Trophoblast cell (in vitro differentiated cells and primary cell): ENCODE measurements around the gene CREB5.

Experiments used
- DNase-seq, 2 donors: peaks; one replicate each; pipeline ENCODE4 v3.0.0-alpha.2; 2016
- H2AFZ ChIP-seq: 2 replicates; pipeline ENCODE4 v1.6.1; 2013; ENCODE audit warnings: low read length, moderate library complexity, mild to moderate bottlenecking; ENCODE audit not compliant: insufficient read depth, poor library complexity
- H2AK5ac ChIP-seq: 2 replicates; pipeline ENCODE4 v1.6.1; 2013; ENCODE audit warnings: mild to moderate bottlenecking, low read length
- H2BK120ac ChIP-seq: 2 replicates; pipeline ENCODE4 v1.6.1; 2013; ENCODE audit warnings: low read length, mild to moderate bottlenecking, moderate library complexity; ENCODE audit not compliant: insufficient read depth, poor library complexity
- H2BK12ac ChIP-seq: 2 replicates; pipeline ENCODE4 v1.6.1; 2013; ENCODE audit warnings: mild to moderate bottlenecking, low read length, moderate library complexity
- H2BK5ac ChIP-seq: 2 replicates; pipeline ENCODE4 v1.6.1; 2013; ENCODE audit warnings: low read length, low read depth, moderate library complexity, mild to moderate bottlenecking; ENCODE audit not compliant: poor library complexity
- H3K14ac ChIP-seq: 2 replicates; pipeline ENCODE4 v1.6.1; 2013; ENCODE audit warnings: mild to moderate bottlenecking, low read length
- H3K18ac ChIP-seq: 2 replicates; pipeline ENCODE4 v1.6.1; 2013; ENCODE audit warnings: mild to moderate bottlenecking, low read length
- H3K23ac ChIP-seq: 2 replicates; pipeline ENCODE4 v1.6.1; 2013; ENCODE audit warnings: low read length
- H3K27ac ChIP-seq: 2 replicates; pipeline ENCODE4 v1.5.1; 2013; ENCODE audit warnings: low read depth, mild to moderate bottlenecking, inconsistent platforms, low read length, moderate library complexity
- H3K27me3 ChIP-seq: 2 replicates; pipeline ENCODE4 v1.6.1; 2013; ENCODE audit warnings: inconsistent platforms, mild to moderate bottlenecking, low read length, moderate library complexity; ENCODE audit not compliant: insufficient read depth
- H3K36me3 ChIP-seq, 2 experiments: 1 replicate in 1 of 2; 2 replicates in 1 of 2; pipeline ENCODE4 v1.6.1; 2013; ENCODE audit warnings: low read length in 2 of 2, mild to moderate bottlenecking in 2 of 2, moderate library complexity in 1 of 2; ENCODE audit not compliant: insufficient read depth in 2 of 2, control insufficient read depth in 1 of 2
- H3K4ac ChIP-seq: 2 replicates; pipeline ENCODE4 v1.6.1; 2013; ENCODE audit warnings: low read depth, mild to moderate bottlenecking, low read length, moderate library complexity
- H3K4me1 ChIP-seq, 2 experiments: 1 replicate in 1 of 2; 2 replicates in 1 of 2; pipeline ENCODE4 v1.6.1; 2013; ENCODE audit warnings: low read length in 2 of 2, mild to moderate bottlenecking in 2 of 2, moderate library complexity in 1 of 2; ENCODE audit not compliant: insufficient read depth in 2 of 2, control insufficient read depth in 1 of 2
- H3K4me2 ChIP-seq: 2 replicates; pipeline ENCODE4 v1.6.1; 2013; ENCODE audit warnings: inconsistent platforms, mild to moderate bottlenecking, low read length, moderate library complexity
- H3K4me3 ChIP-seq: 2 replicates; pipeline ENCODE4 v1.5.1; 2013; ENCODE audit warnings: mild to moderate bottlenecking, low read depth, low read length, inconsistent platforms
- H3K79me1 ChIP-seq: one replicate; pipeline ENCODE4 v1.6.1; 2013; ENCODE audit warnings: low read length
- H3K79me2 ChIP-seq: 2 replicates; pipeline ENCODE4 v1.6.1; 2013; ENCODE audit warnings: low read length, mild to moderate bottlenecking; ENCODE audit not compliant: control insufficient read depth, insufficient read depth, poor library complexity
- H3K9ac ChIP-seq: 2 replicates; pipeline ENCODE4 v1.6.1; 2013; ENCODE audit warnings: mild to moderate bottlenecking, low read length
- H3K9me3 ChIP-seq: 2 replicates; pipeline ENCODE4 v1.6.1; 2013; ENCODE audit warnings: low read depth, mild to moderate bottlenecking, control low read depth, inconsistent platforms, low read length; ENCODE audit not compliant: insufficient read depth
- H4K12ac ChIP-seq: 2 replicates; pipeline ENCODE4 v1.6.1; 2013; ENCODE audit warnings: low read depth, mild to moderate bottlenecking, low read length, moderate library complexity
- H4K8ac ChIP-seq: 2 replicates; pipeline ENCODE4 v1.6.1; 2013; ENCODE audit warnings: low read depth, mild to moderate bottlenecking, low read length, moderate library complexity
- H4K91ac ChIP-seq: one replicate; pipeline ENCODE4 v1.6.1; 2013; ENCODE audit warnings: low read depth, mild to moderate bottlenecking, low read length, moderate library complexity
- WGBS: extraction: QIAGEN DNeasy Blood & Tissue Kit; methylation state at CpG from one replicate; pipeline ENCODE4 v1.1.7; 2013; ENCODE audit warnings: missing lambda C conversion rate; ENCODE audit not compliant: insufficient read length, insufficient coverage; ENCODE audit errors: extremely low coverage; 5-methylcytosine and 5-hydroxymethylcytosine counted together

Gene CREB5

DNA sequence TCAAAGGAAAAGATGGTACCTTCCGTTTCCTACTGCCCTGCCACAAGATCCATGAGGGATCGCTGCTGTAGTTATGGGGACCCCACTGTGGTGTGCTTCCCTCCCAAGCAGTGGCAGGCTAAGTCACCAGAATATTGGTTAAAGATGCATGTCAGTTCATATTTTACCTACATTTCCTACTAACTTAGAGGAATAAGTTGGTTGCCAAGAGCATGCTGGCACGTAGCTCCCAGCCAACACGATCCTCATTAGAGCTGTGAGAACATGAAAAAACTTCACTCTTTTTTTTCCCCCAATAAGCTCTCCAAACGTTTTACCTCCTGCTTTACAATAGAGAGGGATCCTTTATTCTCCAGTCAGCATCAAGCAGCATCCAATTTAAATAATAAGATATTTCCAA lies 342.1 kb downstream of the CREB5 start:
- no peaks in the 10 kb centered on the region for H3K36me3 ChIP-seq
- no peak overlapping the region for H3K4me2 ChIP-seq
- H4K8ac ChIP-seq, result no peak overlapping the region
- H2BK5ac ChIP-seq, result no peak overlapping the region
- no peak overlapping the region for H3K4ac ChIP-seq
- H2AFZ ChIP-seq, result no peak overlapping the region
- DNase-seq, result no peak
- H3K23ac ChIP-seq, result no peak overlapping the region
- no peak overlapping the region for H4K91ac ChIP-seq
- H3K18ac ChIP-seq, result no peak overlapping the region
- no peak overlapping the region for H3K14ac ChIP-seq
- H4K12ac ChIP-seq, result no peak overlapping the region
- no peaks in the 10 kb centered on the region for H3K27me3 ChIP-seq
- H3K9ac ChIP-seq, result no peak overlapping the region
- H3K79me1 ChIP-seq, result no peaks in the 10 kb centered on the region
- H3K27ac ChIP-seq, result no peak overlapping the region
- H2BK120ac ChIP-seq, result no peak overlapping the region
- peaks cover 3% of the 10 kb centered on the region in 2 experiments for H3K4me1 ChIP-seq
- H3K9me3 ChIP-seq, result no peaks in the 10 kb centered on the region
- no peak overlapping the region for H2AK5ac ChIP-seq
- no peak overlapping the region for H3K4me3 ChIP-seq
- no CpG with 5 or more reads among the region's 5 CpGs for WGBS
- no peaks in the 10 kb centered on the region for H3K79me2 ChIP-seq
- no peak overlapping the region for H2BK12ac ChIP-seq

DNA sequence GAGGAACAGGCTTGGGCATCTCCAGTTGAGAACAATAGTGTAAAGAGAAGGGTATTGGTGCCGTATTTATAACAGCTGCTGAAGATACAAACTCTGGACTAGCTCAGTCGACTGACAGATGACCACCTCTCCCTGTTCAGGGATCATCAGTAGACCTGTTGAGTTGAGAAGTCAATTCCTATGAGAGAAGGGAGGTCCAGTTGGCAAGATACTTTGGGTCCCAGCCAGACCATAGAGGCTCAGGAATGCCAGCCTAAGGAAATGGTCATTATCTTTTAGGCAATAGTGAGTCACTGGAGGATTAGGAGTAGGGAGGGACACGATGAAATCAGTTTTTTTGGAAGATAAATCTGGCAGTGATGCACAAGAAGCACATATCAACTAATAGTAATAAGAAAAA lies 342.9 kb downstream of the CREB5 start:
- Histone ChIP-seq H3K18ac (no peak overlapping the region), H2AK5ac (no peak overlapping the region), H4K12ac (no peak overlapping the region), H3K36me3 (no peaks in the 10 kb centered on the region), H4K8ac (no peak overlapping the region), H3K14ac (no peak overlapping the region), H3K9me3 (no peaks in the 10 kb centered on the region), H2AFZ (no peak overlapping the region), H3K79me1 (no peaks in the 10 kb centered on the region), H3K4me3 (no peak overlapping the region), H3K27me3 (no peaks in the 10 kb centered on the region), H4K91ac (no peak overlapping the region), H3K79me2 (no peaks in the 10 kb centered on the region), H3K27ac (no peak overlapping the region), H3K23ac (no peak overlapping the region), H3K4me2 (no peak overlapping the region), H3K4ac (no peak overlapping the region), H3K4me1 (peaks cover 3 to 5% of the 10 kb centered on the region in 2 experiments), H2BK12ac (no peak overlapping the region), H3K9ac (no peak overlapping the region), H2BK5ac (no peak overlapping the region), H2BK120ac (no peak overlapping the region)
- DNase-seq, result peak in 1 of 2 donors; percentile 25
- no CpG with 5 or more reads among the region's 3 CpGs for WGBS

DNA sequence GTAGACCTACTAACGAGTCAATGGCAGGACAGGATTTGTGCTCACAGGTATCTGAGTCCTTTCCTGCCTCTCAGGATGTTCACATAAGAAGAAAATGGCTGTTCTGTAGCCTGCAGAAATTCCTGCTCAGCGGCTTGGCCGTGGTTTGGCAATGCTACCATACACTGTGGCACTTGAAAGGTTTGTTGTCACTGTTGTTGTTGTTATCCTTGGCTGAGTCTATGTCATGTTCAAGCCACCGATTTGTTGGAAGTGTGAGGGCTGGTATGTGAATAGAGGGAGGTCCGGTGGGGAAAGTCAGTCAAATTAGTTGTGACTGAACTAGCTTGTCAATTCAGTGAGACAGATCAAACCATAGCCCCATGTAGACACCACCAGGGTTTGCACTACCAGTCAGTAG lies 345.9 kb downstream of the CREB5 start:
- no peaks in the 10 kb centered on the region for H3K79me2 ChIP-seq
- no peak overlapping the region for H3K4me3 ChIP-seq
- no peak overlapping the region for H2AK5ac ChIP-seq
- WGBS, result no CpG with 5 or more reads among the region's 5 CpGs
- H3K79me1 ChIP-seq, result no peaks in the 10 kb centered on the region
- no peak overlapping the region for H3K4ac ChIP-seq
- H4K8ac ChIP-seq, result no peak overlapping the region
- no peak overlapping the region for H3K18ac ChIP-seq
- peaks cover 0 to 2% of the 10 kb centered on the region in 2 experiments for H3K4me1 ChIP-seq
- no peaks in the 10 kb centered on the region for H3K36me3 ChIP-seq
- no peak overlapping the region for H3K27ac ChIP-seq
- no peak overlapping the region for H3K9ac ChIP-seq
- no peak overlapping the region for H2AFZ ChIP-seq
- no peaks in the 10 kb centered on the region for H3K9me3 ChIP-seq
- H2BK5ac ChIP-seq, result no peak overlapping the region
- peak overlapping the region; percentile 51 for H3K23ac ChIP-seq
- no peak overlapping the region for H2BK12ac ChIP-seq
- H4K91ac ChIP-seq, result no peak overlapping the region
- DNase-seq, result no peak
- no peak overlapping the region for H2BK120ac ChIP-seq
- H3K4me2 ChIP-seq, result no peak overlapping the region
- H4K12ac ChIP-seq, result no peak overlapping the region
- H3K14ac ChIP-seq, result no peak overlapping the region
- H3K27me3 ChIP-seq, result no peaks in the 10 kb centered on the region

DNA sequence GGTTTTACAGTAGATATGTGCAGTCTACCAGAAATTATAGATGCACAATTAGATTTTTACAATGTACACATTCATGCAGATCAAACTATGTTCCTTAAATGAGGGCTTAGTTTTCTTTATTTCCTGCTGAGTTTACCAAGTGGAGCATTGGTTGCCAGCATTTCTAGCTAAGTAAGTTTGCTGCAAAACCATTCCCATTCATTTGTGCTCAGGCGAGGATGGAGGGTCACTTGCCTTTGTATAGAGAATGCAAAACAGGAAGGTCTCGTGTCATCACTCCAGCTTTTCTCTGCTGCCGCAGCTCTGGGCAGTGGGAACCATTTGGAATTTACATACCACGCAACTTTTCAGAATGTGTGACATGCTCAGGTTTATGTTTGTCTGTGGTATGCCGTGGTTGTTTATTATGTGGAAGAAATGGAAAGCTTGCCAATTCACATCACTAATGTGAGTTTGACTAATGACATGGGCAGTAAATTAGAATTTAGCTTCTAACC lies 347.2 kb downstream of the CREB5 start:
- no peaks in the 10 kb centered on the region for H3K79me2 ChIP-seq
- H3K27ac ChIP-seq, result no peak overlapping the region
- no peak overlapping the region for H2AK5ac ChIP-seq
- H3K18ac ChIP-seq, result no peak overlapping the region
- H3K4ac ChIP-seq, result no peak overlapping the region
- peak; percentile 24 to 57 for DNase-seq
- H4K91ac ChIP-seq, result no peak overlapping the region
- no peak overlapping the region for H3K4me2 ChIP-seq
- H4K8ac ChIP-seq, result no peak overlapping the region
- H3K9me3 ChIP-seq, result no peaks in the 10 kb centered on the region
- H3K4me3 ChIP-seq, result no peak overlapping the region
- H3K9ac ChIP-seq, result no peak overlapping the region
- H3K36me3 ChIP-seq, result no peaks in the 10 kb centered on the region
- H2BK12ac ChIP-seq, result no peak overlapping the region
- H3K27me3 ChIP-seq, result no peaks in the 10 kb centered on the region
- no peak overlapping the region for H3K23ac ChIP-seq
- H3K79me1 ChIP-seq, result no peaks in the 10 kb centered on the region
- H3K14ac ChIP-seq, result no peak overlapping the region
- H2BK5ac ChIP-seq, result no peak overlapping the region
- WGBS, result no CpG with 5 or more reads among the region's 5 CpGs
- H4K12ac ChIP-seq, result no peak overlapping the region
- H2AFZ ChIP-seq, result no peak overlapping the region
- H2BK120ac ChIP-seq, result no peak overlapping the region
- peaks cover 0 to 2% of the 10 kb centered on the region in 2 experiments for H3K4me1 ChIP-seq
